DND-41 (cell line): Measurements from ENCODE around the gene TCIRG1.
"Not testable (repeated sequence)": the region's sequence is repeated elsewhere in the genome, so short reads cannot be mapped to it uniquely, and the experiment has no call there.

Experiments
- CTCF ChIP-seq: IDR thresholded peaks from 2 replicates; pipeline ENCODE4 v1.5.1; 2012; ENCODE audit warnings: borderline replicate concordance, low read length, moderate library complexity, mild to moderate bottlenecking; ENCODE audit not compliant: poor library complexity, severe bottlenecking; ENCODE audit errors: extremely low read depth
- EZH2 ChIP-seq: IDR thresholded peaks from 3 replicates; pipeline ENCODE4 v1.6.1; 2012; ENCODE audit warnings: borderline replicate concordance, low read depth, mild to moderate bottlenecking, moderate library complexity, low read length, inconsistent platforms; ENCODE audit not compliant: severe bottlenecking

GRCh38 chr11:67993821-67994220, 45.0 kb upstream of the TCIRG1 start:
- peak; percentile 65 for TF ChIP-seq CTCF
- not testable (repeated sequence) for TF ChIP-seq EZH2
